HG03439 (cell line): ENCODE results near the gene RGS17.

Experiments
- ATAC-seq: cut with Tn5 transposase; IDR thresholded peaks from one replicate; pipeline ENCODE4 v1.9.1; 2021; ENCODE audit warnings: mild to moderate bottlenecking, moderate library complexity; ENCODE audit not compliant: unreplicated experiment

RGS17 gene

GRCh38 chr6:152959333-152959732, 171.7 kb downstream of the RGS17 start:
- ATAC-seq, result no peak

GRCh38 chr6:152957796-152958195, 173.3 kb downstream of the RGS17 start:
- no peak for ATAC-seq
